ENCODE measurements around the gene PRDM4. TPM values are rescaled to one million over a fixed set of nuclear protein-coding genes. Genes with fewer than 3 reads are reported as not detected.
"Not testable (repeated sequence)": the region's sequence is repeated elsewhere in the genome, so short reads cannot be mapped to it uniquely, and the experiment has no call there.

Gene PRDM4
- total RNA-seq, 2 donors from 2014 or later, result 28.1 to 32.6 TPM

- Mint-ChIP-seq H3K9me3 (no peaks in the 10 kb centered on the region), H3K4me1 (no peaks in the 10 kb centered on the region), H3K27ac (no peak overlapping the region), H3K27me3 (no peaks in the 10 kb centered on the region), H3K36me3 (ENCODE audit: low read depth) (peaks cover 92% of the 10 kb centered on the region), H3K4me3 (no peak overlapping the region)
- ATAC-seq (replicated peaks), result no peak
Observed at GRCh38 chr12:107736914-107737313, 24.0 kb downstream of the PRDM4 start.

DNA sequence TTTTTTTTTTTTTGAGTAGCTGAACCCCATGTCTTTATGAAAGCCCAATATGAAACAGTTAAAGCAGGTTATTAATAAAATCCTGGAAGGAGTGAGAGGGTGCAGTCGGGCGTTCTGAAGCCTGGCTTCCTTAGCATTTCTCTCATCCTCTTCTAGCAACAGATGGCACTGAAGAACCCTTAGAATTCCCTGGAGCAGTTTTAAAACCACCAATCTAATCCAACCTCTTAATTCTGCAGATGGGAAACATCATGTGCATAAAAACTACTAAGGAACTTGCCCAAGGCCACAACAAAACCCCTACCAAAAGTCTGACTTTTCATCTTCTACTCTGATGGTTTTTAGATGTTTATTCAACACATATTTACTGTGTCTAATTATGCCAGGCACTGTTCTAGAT, 25.2 kb downstream of the PRDM4 start:
- Mint-ChIP-seq H3K4me3 (no peak overlapping the region), H3K27ac (no peak overlapping the region), H3K4me1 (no peaks in the 10 kb centered on the region), H3K27me3 (no peaks in the 10 kb centered on the region), H3K36me3 (ENCODE audit: low read depth) (peaks cover 81% of the 10 kb centered on the region), H3K9me3 (no peaks in the 10 kb centered on the region)
- ATAC-seq (replicated peaks), result no peak

DNA sequence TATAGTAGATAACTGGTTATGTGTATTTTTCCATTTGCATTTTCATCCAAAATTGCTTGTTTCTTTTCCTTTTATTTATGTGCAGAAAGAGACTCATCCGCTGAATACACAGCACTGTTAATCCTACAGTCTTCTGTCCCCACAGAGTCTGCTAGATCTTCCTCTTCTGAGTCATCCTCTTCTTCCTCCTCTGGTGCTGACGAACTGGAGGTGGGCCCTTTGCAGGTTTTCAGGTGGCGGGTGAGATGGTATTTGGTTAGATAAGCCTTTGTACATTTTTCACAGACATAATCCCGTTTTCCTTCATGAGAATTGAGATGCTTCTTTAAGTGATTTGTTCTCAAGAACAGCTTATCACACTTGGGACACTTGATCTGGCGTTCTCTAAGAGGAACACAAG, 26.8 kb downstream of the PRDM4 start:
- H3K36me3 Mint-ChIP-seq (ENCODE audit: low read depth), result peaks cover 64% of the 10 kb centered on the region
- H3K27me3 Mint-ChIP-seq, result no peaks in the 10 kb centered on the region
- no peaks in the 10 kb centered on the region for H3K4me1 Mint-ChIP-seq
- no peaks in the 10 kb centered on the region for H3K9me3 Mint-ChIP-seq
- H3K27ac Mint-ChIP-seq, result no peak overlapping the region
- no peak for ATAC-seq (replicated peaks)
- H3K4me3 Mint-ChIP-seq, result no peak overlapping the region

GRCh38 chr12:107732365-107732764, 28.6 kb downstream of the PRDM4 start:
- no peak overlapping the region for H3K27ac Mint-ChIP-seq
- ATAC-seq (replicated peaks), result no peak
- peaks cover 47% of the 10 kb centered on the region for H3K36me3 Mint-ChIP-seq (ENCODE audit: low read depth)
- H3K4me1 Mint-ChIP-seq, result no peaks in the 10 kb centered on the region
- H3K4me3 Mint-ChIP-seq, result no peak overlapping the region
- H3K9me3 Mint-ChIP-seq, result no peaks in the 10 kb centered on the region
- H3K27me3 Mint-ChIP-seq, result no peaks in the 10 kb centered on the region

GRCh38 chr12:107731366-107731765, 29.6 kb downstream of the PRDM4 start:
- no peak overlapping the region for H3K4me3 Mint-ChIP-seq
- peaks cover 37% of the 10 kb centered on the region for H3K36me3 Mint-ChIP-seq (ENCODE audit: low read depth)
- no peaks in the 10 kb centered on the region for H3K27me3 Mint-ChIP-seq
- H3K4me1 Mint-ChIP-seq, result no peaks in the 10 kb centered on the region
- no peak for ATAC-seq (replicated peaks)
- H3K27ac Mint-ChIP-seq, result no peak overlapping the region
- no peaks in the 10 kb centered on the region for H3K9me3 Mint-ChIP-seq

DNA sequence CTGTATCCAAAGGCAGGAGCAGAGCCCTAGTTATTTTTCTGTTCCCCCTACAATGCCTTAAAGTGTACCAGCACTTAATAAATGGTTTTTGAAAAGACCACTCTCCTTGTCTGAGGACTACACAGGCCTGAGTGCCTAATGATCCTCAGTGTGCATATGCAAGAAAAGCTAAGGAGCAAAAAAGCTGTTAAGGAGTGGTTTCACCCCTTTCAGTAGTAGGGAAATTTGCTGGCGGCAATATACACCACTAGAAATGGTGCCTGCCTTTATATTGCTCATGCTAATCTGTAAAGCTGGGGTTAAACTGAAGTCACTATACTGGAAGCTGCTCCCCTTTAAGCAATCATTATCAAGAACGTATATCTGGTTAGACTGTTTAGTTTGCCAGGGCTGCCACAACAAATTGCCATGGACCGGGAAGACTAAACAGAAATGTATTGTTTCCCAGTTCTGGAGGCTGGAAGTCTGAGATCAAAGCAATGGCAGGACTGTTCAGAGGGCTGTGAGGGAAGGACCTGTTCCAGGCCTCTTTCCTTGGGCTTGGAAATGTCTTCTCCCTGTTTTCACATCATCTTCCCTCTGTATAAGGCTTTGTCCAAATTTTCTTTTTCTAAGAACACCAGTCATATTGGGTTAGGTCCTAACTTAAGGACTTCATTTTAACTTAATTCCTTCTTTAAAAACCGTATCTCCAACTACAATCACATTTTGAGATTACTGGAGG, 30.2 kb downstream of the PRDM4 start:
- H3K4me1 Mint-ChIP-seq, result no peaks in the 10 kb centered on the region
- peaks cover 31% of the 10 kb centered on the region for H3K36me3 Mint-ChIP-seq (ENCODE audit: low read depth)
- H3K27ac Mint-ChIP-seq, result no peak overlapping the region
- H3K27me3 Mint-ChIP-seq, result no peaks in the 10 kb centered on the region
- no peaks in the 10 kb centered on the region for H3K9me3 Mint-ChIP-seq
- no peak overlapping the region for H3K4me3 Mint-ChIP-seq
- no peak for ATAC-seq (replicated peaks)

DNA sequence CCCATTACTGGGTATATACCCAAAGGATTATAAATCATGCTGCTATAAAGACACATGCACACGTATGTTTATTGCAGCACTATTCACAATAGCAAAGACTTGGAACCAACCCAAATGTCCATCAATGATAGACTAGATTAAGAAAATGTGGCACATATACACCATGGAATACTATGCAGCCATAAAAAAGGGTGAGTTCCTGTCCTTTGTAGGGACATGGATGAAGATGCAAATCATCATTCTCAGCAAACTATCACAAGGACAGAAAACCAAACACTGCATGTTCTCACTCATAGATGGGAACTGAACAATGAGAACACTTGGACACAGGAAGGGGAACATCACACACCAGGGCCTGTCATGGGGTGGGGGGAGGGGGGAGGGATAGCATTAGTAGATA, 33.2 kb downstream of the PRDM4 start:
- H3K36me3 Mint-ChIP-seq (ENCODE audit: low read depth); H3K27me3 Mint-ChIP-seq; H3K4me3 Mint-ChIP-seq; ATAC-seq (replicated peaks); H3K4me1 Mint-ChIP-seq; H3K9me3 Mint-ChIP-seq; H3K27ac Mint-ChIP-seq: not testable (repeated sequence)

GRCh38 chr12:107727327-107727726, 33.6 kb downstream of the PRDM4 start:
- H3K27me3 Mint-ChIP-seq; H3K36me3 Mint-ChIP-seq (ENCODE audit: low read depth); ATAC-seq (replicated peaks); H3K9me3 Mint-ChIP-seq; H3K27ac Mint-ChIP-seq; H3K4me1 Mint-ChIP-seq; H3K4me3 Mint-ChIP-seq: not testable (repeated sequence)

DNA sequence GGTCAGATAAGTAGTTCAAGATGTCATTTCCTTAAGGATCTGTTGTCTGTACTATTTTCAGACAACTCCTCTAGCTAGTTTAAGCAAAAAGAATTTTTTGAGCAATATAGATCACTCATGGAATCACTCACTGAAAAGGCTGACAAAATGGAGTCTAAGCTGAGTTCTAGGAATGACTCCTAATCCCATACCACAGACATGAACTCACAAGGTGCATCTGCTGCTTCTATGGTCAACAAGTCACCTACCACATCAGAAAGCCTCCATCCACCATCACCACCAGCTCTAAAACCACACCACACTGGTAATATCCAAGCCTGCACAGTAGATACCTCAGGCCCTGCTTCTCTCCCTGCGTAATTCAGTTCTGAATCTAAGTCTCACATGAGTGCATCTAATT, 42.3 kb downstream of the PRDM4 start:
- ATAC-seq (replicated peaks), result peak; percentile 85

DNA sequence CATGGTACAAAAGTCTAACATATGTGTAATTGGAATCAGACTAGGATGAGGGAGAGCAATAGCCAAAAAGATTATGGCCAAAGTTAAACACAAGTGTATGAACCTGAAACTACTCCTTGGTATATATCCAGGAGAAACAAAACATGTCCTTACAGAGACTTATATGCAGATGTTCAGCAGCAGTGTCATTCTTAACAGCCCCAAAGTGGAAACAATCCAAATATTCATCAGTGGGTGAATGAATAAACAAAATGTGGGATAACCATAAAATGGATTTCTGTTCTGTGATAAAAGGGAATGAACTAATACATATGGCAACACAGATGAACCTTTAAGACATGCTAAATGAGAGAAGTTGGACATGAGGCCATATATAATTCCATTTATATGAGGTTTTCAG, 45.2 kb downstream of the PRDM4 start:
- no peak for ATAC-seq (replicated peaks)
- Mint-ChIP-seq H3K9me3 (no peaks in the 10 kb centered on the region), H3K4me3 (no peak overlapping the region), H3K4me1 (no peaks in the 10 kb centered on the region), H3K27ac (no peak overlapping the region), H3K27me3 (no peaks in the 10 kb centered on the region), H3K36me3 (ENCODE audit: low read depth) (peaks cover 63% of the 10 kb centered on the region)

More for the DNA sequence above, 42.3 kb downstream of the PRDM4 start:
- Mint-ChIP-seq H3K27me3 (no peaks in the 10 kb centered on the region), H3K4me1 (no peaks in the 10 kb centered on the region), H3K4me3 (no peak overlapping the region), H3K36me3 (ENCODE audit: low read depth) (peaks cover 35% of the 10 kb centered on the region), H3K9me3 (no peaks in the 10 kb centered on the region), H3K27ac (no peak overlapping the region)

GRCh38 chr12:107705522-107705921, 55.4 kb downstream of the PRDM4 start:
- H3K4me3 Mint-ChIP-seq; ATAC-seq (replicated peaks); H3K4me1 Mint-ChIP-seq; H3K27me3 Mint-ChIP-seq; H3K9me3 Mint-ChIP-seq; H3K27ac Mint-ChIP-seq: not testable (repeated sequence)
- peaks cover 100% of the 10 kb centered on the region for H3K36me3 Mint-ChIP-seq (ENCODE audit: low read depth)

DNA sequence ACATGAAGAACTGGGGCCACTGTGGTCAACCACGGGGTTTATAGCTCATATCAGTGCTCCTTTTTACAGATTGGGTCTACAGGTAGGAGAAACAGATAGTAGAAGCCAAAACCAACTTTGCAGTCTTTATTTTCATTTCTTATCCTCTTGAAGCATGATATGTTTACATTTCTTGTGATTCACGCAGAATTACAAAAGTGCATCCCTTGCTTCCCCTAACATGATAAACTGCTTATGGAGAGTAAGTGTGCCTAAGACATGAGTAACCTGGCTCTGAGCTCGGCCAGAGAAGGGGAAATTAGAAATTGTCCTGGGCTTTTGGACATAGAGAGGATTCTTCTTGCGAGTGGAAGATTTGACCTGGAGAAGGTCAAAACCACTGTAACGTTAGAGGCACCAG, 56.9 kb downstream of the PRDM4 start:
- no peaks in the 10 kb centered on the region for H3K4me1 Mint-ChIP-seq
- H3K4me3 Mint-ChIP-seq, result no peak overlapping the region
- H3K27ac Mint-ChIP-seq, result no peak overlapping the region
- H3K27me3 Mint-ChIP-seq, result no peaks in the 10 kb centered on the region
- peaks cover 100% of the 10 kb centered on the region for H3K36me3 Mint-ChIP-seq (ENCODE audit: low read depth)
- no peaks in the 10 kb centered on the region for H3K9me3 Mint-ChIP-seq
- no peak for ATAC-seq (replicated peaks)

DNA sequence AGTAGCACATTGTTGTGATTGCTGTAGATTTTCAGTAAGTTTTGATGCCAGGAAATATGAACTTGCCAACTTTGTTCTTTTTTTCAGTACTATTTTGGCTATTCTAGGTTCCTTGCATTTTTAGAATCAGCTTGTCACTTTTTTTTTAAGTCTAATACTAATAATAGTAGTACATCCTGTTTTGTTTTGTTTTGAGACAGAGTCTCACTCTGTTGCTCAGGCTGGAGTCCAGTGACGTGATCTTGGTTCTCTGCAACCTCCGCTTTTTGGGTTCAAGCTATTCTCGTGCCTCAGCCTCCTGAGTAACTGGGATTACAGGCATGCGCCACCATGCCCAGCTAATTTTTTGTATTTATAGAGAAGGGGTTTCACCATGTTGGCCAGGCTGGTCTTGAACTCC, 58.8 kb downstream of the PRDM4 start:
- Mint-ChIP-seq H3K9me3 (no peaks in the 10 kb centered on the region), H3K27me3 (no peaks in the 10 kb centered on the region), H3K4me1 (no peaks in the 10 kb centered on the region), H3K36me3 (ENCODE audit: low read depth) (peaks cover 100% of the 10 kb centered on the region), H3K27ac (no peak overlapping the region), H3K4me3 (no peak overlapping the region)
- ATAC-seq (replicated peaks), result no peak

- H3K36me3 Mint-ChIP-seq (ENCODE audit: low read depth), result peaks cover 99% of the 10 kb centered on the region
- not testable (repeated sequence) for H3K27me3 Mint-ChIP-seq; H3K9me3 Mint-ChIP-seq; H3K4me1 Mint-ChIP-seq; H3K27ac Mint-ChIP-seq; H3K4me3 Mint-ChIP-seq; ATAC-seq (replicated peaks)
Observed at GRCh38 chr12:107695772-107696171, 65.2 kb downstream of the PRDM4 start.

DNA sequence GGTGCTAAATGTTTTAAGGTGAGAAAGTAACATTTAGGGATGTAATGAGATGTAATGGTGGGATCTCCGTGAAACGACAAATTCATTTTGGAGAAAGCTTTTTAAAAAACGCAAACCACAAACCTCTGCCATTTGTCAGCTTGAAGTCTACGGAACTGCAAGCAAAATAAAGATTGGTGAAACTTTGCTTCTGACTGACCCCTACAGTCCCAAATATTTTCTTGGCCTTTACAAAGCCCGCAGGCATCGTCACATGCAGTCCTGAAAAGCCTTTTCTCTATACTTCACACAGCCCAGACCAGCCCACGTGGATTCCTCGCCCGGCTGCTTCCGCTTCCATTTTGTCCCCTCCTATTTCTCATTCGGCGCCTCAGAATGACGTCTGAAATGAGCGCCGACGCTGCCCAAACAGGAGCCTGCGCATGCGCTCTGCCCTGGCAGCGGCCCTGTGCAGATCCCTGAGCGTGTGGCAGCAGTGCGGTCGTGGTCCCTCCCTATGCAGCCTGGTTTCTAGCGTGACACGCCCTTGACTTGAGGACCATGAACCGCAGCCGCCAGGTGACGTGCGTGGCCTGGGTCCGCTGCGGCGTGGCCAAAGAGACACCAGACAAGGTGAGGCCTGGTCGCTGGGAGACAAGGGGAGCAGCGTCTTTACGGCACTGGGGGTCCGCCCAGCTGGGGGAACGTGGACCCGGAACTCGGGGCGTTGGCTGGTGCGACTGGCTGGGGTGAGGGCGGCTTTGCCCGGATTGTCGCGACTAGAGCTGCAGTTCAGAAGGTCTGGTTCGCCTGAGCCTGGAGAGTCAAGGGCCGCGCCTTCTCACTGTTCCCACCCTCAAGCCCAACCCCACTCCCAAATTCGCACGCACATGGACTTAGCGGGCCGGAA, 75.3 kb downstream of the PRDM4 start, which contains the start of gene PWP1:
PWP1 (plus strand) TSS at position 440 of the 889 bp plus-strand sequence; CDS start at position 541, 101 bp downstream.
- ATAC-seq (replicated peaks), result peak; percentile 94
- H3K9me3 Mint-ChIP-seq, result no peaks in the 10 kb centered on the region
- H3K27ac Mint-ChIP-seq, result peak within 1 kb of the TSS; percentile 99
- peaks cover 2% of the 10 kb centered on the region for H3K27me3 Mint-ChIP-seq
- peaks cover 22% of the 10 kb centered on the region for H3K4me1 Mint-ChIP-seq
- peaks cover 51% of the 10 kb centered on the region for H3K36me3 Mint-ChIP-seq (ENCODE audit: low read depth)
- H3K4me3 Mint-ChIP-seq, result peak within 1 kb of the TSS; percentile 96

Data from activated T-helper 17 cell treated with anti-CD3 and anti-CD28 coated beads, Interleukin-2, amount 50 U/mL, for 72 hours (primary cell).